Neural progenitor cell (in vitro differentiated cells): Measurements from ENCODE around the gene P3H1. TPM values are rescaled to one million over a fixed set of nuclear protein-coding genes. Genes with fewer than 3 reads are reported as not detected.
A peak's percentile ranks its signal among the peaks of the same experiment; 100 is the strongest.

ENCODE experiments used
- DNase-seq: peaks from one replicate; pipeline ENCODE4 v3.0.0-alpha.2; 2016; ENCODE audit warnings: low spot score
- H2AFZ ChIP-seq: fragments of 200-600 bp; sonication (generic); replicated peaks from 2 replicates; pipeline ENCODE4 v1.6.1; 2016; ENCODE audit warnings: antibody characterized with exemption
- H3F3A ChIP-seq: fragments of 200-600 bp; sonication (generic); 2 replicates; pipeline ENCODE4 v1.6.1; 2016; ENCODE audit warnings: antibody characterized with exemption, low read depth
- H3K27ac ChIP-seq: fragments of 200-600 bp; sonication (generic); 2 replicates; pipeline ENCODE4 v1.5.1; 2016; ENCODE audit warnings: mild to moderate bottlenecking
- H3K27me3 ChIP-seq: fragments of 200-600 bp; sonication (generic); 2 replicates; pipeline ENCODE4 v1.6.1; 2016; ENCODE audit warnings: mild to moderate bottlenecking, moderate library complexity
- H3K36me3 ChIP-seq: fragments of 200-600 bp; sonication (generic); 2 replicates; pipeline ENCODE4 v1.5.1; 2016
- H3K4me1 ChIP-seq: fragments of 200-600 bp; sonication (generic); 2 replicates; pipeline ENCODE4 v1.6.1; 2016; ENCODE audit warnings: mixed run types
- H3K4me2 ChIP-seq: fragments of 200-600 bp; sonication (generic); 2 replicates; pipeline ENCODE4 v1.6.1; 2016
- H3K4me3 ChIP-seq: fragments of 200-600 bp; sonication (generic); 2 replicates; pipeline ENCODE4 v1.5.1; 2016
- H3K79me2 ChIP-seq: fragments of 200-600 bp; sonication (generic); 2 replicates; pipeline ENCODE4 v1.6.1; 2016; ENCODE audit warnings: low read depth
- H3K9ac ChIP-seq: fragments of 200-600 bp; sonication (generic); 2 replicates; pipeline ENCODE4 v1.6.1; 2016
- H3K9me3 ChIP-seq: fragments of 200-600 bp; sonication (generic); 2 replicates; pipeline ENCODE4 v1.5.1; 2016; ENCODE audit warnings: low read depth
- H4K20me1 ChIP-seq: fragments of 200-600 bp; sonication (generic); 2 replicates; pipeline ENCODE4 v1.6.1; 2016; ENCODE audit warnings: low read depth
- H3K27ac Mint-ChIP-seq: 3 replicates; pipeline ENCODE4 v1.8.0; 2021; ENCODE audit warnings: mixed read lengths
- H3K27me3 Mint-ChIP-seq: 2 replicates; pipeline ENCODE4 v1.8.0; 2022; ENCODE audit warnings: low read depth, mild to moderate bottlenecking, inconsistent platforms, moderate library complexity, mixed read lengths; ENCODE audit not compliant: insufficient read depth
- H3K36me3 Mint-ChIP-seq: 3 replicates; pipeline ENCODE4 v1.8.0; 2021; ENCODE audit warnings: mixed read lengths
- H3K4me1 Mint-ChIP-seq: 3 replicates; pipeline ENCODE4 v1.8.0; 2021; ENCODE audit warnings: mixed read lengths
- H3K4me3 Mint-ChIP-seq: 3 replicates; pipeline ENCODE4 v1.8.0; 2021; ENCODE audit warnings: mild to moderate bottlenecking, moderate library complexity, mixed read lengths
- H3K9me3 Mint-ChIP-seq: 3 replicates; pipeline ENCODE4 v1.8.0; 2020; ENCODE audit warnings: mixed read lengths
- CTCF ChIP-seq: fragments of 200-600 bp; sonication (generic); IDR thresholded peaks from 2 replicates; pipeline ENCODE4 v1.5.1; 2017; ENCODE audit warnings: antibody characterized with exemption, mild to moderate bottlenecking
- EZH2 ChIP-seq: fragments of 200-600 bp; sonication (generic); IDR thresholded peaks from 2 replicates; pipeline ENCODE4 v1.6.1; 2017; ENCODE audit warnings: antibody characterized with exemption, mild to moderate bottlenecking, moderate library complexity
- EZH2phosphoT487 ChIP-seq: fragments of 200-600 bp; sonication (generic); IDR thresholded peaks from 2 replicates; pipeline ENCODE4 v1.6.1; 2017; ENCODE audit warnings: antibody characterized with exemption
- total RNA-seq: library from RNA; depleted of rRNA; stranded (reverse); fragments of >200 nt; gene quantifications from 2 replicates; pipeline ENCODE4 v1.2.3, GENCODE V29; 2015; ENCODE audit warnings: low replicate concordance

Gene P3H1
- total RNA-seq, 1 donor from 2014 or later, result 54.9 TPM

- H3K27ac ChIP-seq, result no peak overlapping the region
- peaks cover 13% of the 10 kb centered on the region for H3K27me3 Mint-ChIP-seq
- H3F3A ChIP-seq, result peaks cover 23% of the 10 kb centered on the region
- peak overlapping the region; percentile 22 for H3K4me3 Mint-ChIP-seq
- no peaks in the 10 kb centered on the region for H3K36me3 ChIP-seq
- H4K20me1 ChIP-seq, result no peaks in the 10 kb centered on the region
- H3K4me3 ChIP-seq, result no peak overlapping the region
- no peak overlapping the region for H3K9ac ChIP-seq
- no peak for DNase-seq
- no peak for TF ChIP-seq CTCF
- no peak for TF ChIP-seq EZH2phosphoT487
- no peak for TF ChIP-seq EZH2
- H3K36me3 Mint-ChIP-seq, result peaks cover 19% of the 10 kb centered on the region
- peaks cover 21% of the 10 kb centered on the region for H3K4me1 ChIP-seq
- H3K79me2 ChIP-seq, result no peaks in the 10 kb centered on the region
- peak overlapping the region; percentile 89 for H3K27ac Mint-ChIP-seq
- H3K27me3 ChIP-seq, result no peaks in the 10 kb centered on the region
- no peak overlapping the region for H2AFZ ChIP-seq
- H3K4me1 Mint-ChIP-seq, result peaks cover 38% of the 10 kb centered on the region
- H3K9me3 ChIP-seq, result no peaks in the 10 kb centered on the region
- no peaks in the 10 kb centered on the region for H3K9me3 Mint-ChIP-seq
- no peak overlapping the region for H3K4me2 ChIP-seq
Observed at GRCh38 chr1:42743317-42744147, 23.3 kb downstream of the P3H1 start.

- H3K36me3 Mint-ChIP-seq, result peaks cover 12% of the 10 kb centered on the region
- no peak overlapping the region for H3K4me3 ChIP-seq
- no peak overlapping the region for H3K9ac ChIP-seq
- H3K27ac ChIP-seq, result no peak overlapping the region
- peaks cover 23% of the 10 kb centered on the region for H3F3A ChIP-seq
- H3K27me3 ChIP-seq, result no peaks in the 10 kb centered on the region
- no peaks in the 10 kb centered on the region for H3K9me3 Mint-ChIP-seq
- H2AFZ ChIP-seq, result no peak overlapping the region
- peak overlapping the region; percentile 72 for H3K27ac Mint-ChIP-seq
- H3K4me3 Mint-ChIP-seq, result peak overlapping the region; percentile 53
- no peak for TF ChIP-seq CTCF
- TF ChIP-seq EZH2phosphoT487, result no peak
- no peak for TF ChIP-seq EZH2
- peaks cover 21% of the 10 kb centered on the region for H3K4me1 ChIP-seq
- H3K27me3 Mint-ChIP-seq, result peaks cover 13% of the 10 kb centered on the region
- H3K9me3 ChIP-seq, result no peaks in the 10 kb centered on the region
- no peaks in the 10 kb centered on the region for H3K79me2 ChIP-seq
- peaks cover 38% of the 10 kb centered on the region for H3K4me1 Mint-ChIP-seq
- H3K4me2 ChIP-seq, result no peak overlapping the region
- H3K36me3 ChIP-seq, result no peaks in the 10 kb centered on the region
- DNase-seq, result no peak
- no peaks in the 10 kb centered on the region for H4K20me1 ChIP-seq
Observed at GRCh38 chr1:42742617-42743316, 24.1 kb downstream of the P3H1 start.

GRCh38 chr1:42742141-42742540, 24.7 kb downstream of the P3H1 start:
- Histone ChIP-seq H2AFZ (no peak overlapping the region), H3K27me3 (no peaks in the 10 kb centered on the region), H3F3A (peaks cover 23% of the 10 kb centered on the region), H3K9me3 (no peaks in the 10 kb centered on the region), H3K4me3 (no peak overlapping the region), H3K4me1 (peaks cover 21% of the 10 kb centered on the region), H3K27ac (no peak overlapping the region), H3K36me3 (no peaks in the 10 kb centered on the region), H3K79me2 (no peaks in the 10 kb centered on the region), H3K4me2 (no peak overlapping the region), H3K9ac (no peak overlapping the region), H4K20me1 (no peaks in the 10 kb centered on the region)
- DNase-seq, result no peak
- peaks cover 2% of the 10 kb centered on the region for H3K9me3 Mint-ChIP-seq
- peaks cover 12% of the 10 kb centered on the region for H3K36me3 Mint-ChIP-seq
- TF ChIP-seq CTCF (no peak), EZH2 (no peak), EZH2phosphoT487 (no peak)
- H3K27ac Mint-ChIP-seq, result peak overlapping the region; percentile 89
- peaks cover 38% of the 10 kb centered on the region for H3K4me1 Mint-ChIP-seq
- H3K27me3 Mint-ChIP-seq, result peaks cover 13% of the 10 kb centered on the region
- H3K4me3 Mint-ChIP-seq, result no peak overlapping the region
